NCI-H2029 (cell line): ENCODE results near the gene POLA2.
"Not testable (repeated sequence)": the region's sequence is repeated elsewhere in the genome, so short reads cannot be mapped to it uniquely, and the experiment has no call there.

Source experiments
- DNase-seq: peaks from one replicate; lab custom pipeline; 2025; lab: John Stamatoyannopoulos, UW

The POLA2 gene

GRCh38 chr11:65242389-65242788 lies 19.4 kb upstream of the POLA2 start:
- peak; percentile 22 for DNase-seq

GRCh38 chr11:65243797-65244196 lies 18.0 kb upstream of the POLA2 start:
- DNase-seq = no peak

GRCh38 chr11:65245046-65245445 lies 16.7 kb upstream of the POLA2 start:
- not testable (repeated sequence) for DNase-seq

- no peak for DNase-seq
Observed at GRCh38 chr11:65246506-65246905, 15.3 kb upstream of the POLA2 start.

GRCh38 chr11:65248184-65248710 lies 13.5 kb upstream of the POLA2 start:
- DNase-seq = not testable (repeated sequence)

DNA sequence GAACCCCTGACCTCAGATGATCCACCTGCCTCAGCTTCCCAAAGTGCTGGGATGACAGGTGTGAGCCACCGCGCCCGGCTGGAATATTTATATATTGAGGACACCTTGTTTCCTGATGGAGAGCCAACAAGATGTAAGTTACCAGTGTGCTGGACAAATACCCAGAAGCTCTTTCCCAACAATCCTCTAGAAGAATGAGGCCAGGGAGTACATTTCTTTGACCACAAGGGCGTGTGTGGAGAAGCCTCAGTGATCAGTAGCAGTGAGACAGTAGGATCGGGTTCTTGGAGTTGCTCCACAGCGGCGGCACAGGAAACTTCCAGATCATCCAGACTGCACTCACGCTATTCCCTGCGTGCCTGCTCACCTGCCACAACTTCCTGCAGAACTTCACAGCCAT lies 10.3 kb upstream of the POLA2 start:
- DNase-seq = no peak

DNA sequence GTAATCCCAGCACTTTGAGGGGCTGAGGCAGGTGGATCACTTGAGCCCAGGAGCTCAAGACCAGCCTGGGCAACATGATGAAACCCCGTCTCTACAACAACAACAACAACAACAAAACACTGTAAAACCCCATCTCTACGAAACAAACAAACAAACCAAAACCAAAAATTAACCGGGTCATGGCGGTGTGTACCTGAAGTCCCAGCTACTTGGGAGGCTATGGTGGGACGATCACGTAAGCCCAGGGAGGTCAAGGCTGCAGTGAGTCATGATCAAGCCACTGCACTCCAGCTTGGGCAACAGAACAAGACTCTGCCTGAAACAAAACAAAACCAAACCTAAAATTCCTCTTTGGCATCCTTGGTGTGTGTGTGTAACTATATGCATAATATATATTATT lies 7.0 kb upstream of the POLA2 start:
- no peak for DNase-seq

GRCh38 chr11:65258988-65259387 lies 2.8 kb upstream of the POLA2 start:
- DNase-seq = no peak

DNA sequence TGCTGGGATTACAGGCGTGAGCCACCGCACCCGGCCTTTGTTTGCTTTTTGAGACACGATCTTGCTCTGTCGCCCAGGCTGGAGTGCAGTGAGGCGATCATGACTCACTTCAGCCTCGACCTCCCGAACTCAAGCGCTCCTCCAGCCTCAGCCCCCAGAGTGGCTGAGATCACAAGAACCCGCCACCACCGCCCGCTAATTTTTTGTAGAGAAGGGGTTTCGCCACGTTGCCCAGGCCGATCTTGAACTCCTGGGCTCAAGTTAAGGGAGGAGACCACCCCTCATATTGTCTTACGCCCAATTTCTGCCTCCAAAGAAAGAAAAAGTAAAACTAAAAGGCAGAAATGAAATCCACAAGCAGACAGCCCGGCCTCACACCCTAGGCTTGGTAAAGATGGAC lies 1.5 kb upstream of the POLA2 start:
- DNase-seq = no peak

DNA sequence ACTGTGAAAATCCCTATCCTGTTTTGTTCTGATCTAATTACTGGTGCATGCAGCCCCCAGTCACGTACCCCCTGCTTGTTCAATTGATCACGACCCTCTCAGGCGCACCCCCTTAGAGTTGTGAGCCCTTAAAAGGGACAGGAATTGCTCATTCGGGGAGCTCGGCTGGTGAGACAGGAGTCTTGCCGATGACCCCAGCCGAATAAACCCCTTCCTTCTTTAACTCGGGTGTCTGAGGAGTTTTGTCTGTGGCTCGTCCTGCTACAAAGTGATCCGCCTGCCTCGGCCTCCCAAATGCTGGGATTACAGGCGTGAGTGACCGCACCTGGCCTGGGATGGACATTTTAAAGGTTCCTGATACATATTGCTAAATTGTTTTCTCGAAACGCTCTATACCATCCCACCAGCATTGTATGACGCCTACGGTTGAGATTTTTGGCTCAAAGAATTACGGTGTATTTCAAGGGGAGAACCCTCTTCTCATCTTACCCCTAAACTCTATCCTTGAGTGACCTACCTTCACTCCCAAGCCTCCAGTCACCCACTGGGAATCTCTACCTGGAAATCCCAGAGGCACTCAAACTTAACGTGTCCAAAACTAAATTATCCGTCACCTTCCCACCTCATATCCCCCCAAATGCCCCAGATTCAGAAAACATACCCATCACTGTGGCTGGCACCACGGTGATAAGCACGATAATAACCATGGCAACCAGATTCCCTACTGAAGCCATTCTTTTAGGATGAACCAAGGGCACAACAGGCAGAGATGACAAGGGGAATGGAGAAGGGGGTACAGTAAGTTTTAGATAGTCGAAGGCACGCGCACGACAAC lies 789 bp upstream of the POLA2 start:
- DNase-seq = no peak

GRCh38 chr11:65262381-65262680 lies 569 bp downstream of the POLA2 start:
- no peak for DNase-seq

- DNase-seq = no peak
Observed at GRCh38 chr11:65262776-65263175, 1.0 kb downstream of the POLA2 start.

DNA sequence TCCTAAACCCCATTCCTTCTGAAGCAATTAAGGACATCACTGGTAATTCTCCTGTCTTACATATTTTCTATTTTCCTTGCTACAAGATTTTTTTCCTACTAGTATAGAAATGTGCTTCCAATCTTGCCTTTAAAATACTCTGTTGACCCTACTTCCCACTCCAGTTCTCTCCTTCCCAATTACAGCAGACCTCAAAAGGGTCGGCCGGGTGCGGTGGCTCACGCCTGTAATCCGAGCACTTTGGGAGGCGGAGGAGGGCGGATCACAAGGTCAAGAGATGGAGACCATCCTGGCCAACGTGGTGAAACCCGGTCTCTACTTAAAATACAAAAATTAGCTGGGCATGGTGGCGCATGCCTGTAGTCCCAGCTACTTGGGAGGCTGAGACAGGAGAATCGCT lies 3.0 kb downstream of the POLA2 start:
- not testable (repeated sequence) for DNase-seq

DNA sequence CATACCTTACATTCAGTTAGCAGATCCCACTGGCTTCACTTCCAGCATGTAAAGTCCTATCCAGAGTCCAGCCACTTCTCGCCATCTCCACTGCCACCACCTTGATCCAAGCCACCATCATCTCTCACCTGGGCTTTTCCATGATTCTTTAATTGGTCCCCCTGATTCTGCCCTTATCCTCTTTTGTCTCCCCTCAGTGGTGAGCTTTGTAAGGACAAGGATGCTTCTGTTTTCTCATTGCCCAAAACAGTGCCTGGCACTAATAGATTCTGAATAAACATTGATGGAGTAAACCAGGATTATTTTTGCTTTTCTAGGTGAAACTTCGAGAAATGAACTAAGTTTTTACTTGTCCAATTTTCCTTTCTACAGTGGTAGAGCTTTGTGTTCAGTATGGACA lies 4.4 kb downstream of the POLA2 start:
- DNase-seq = no peak

GRCh38 chr11:65274735-65275682 lies 13.2 kb downstream of the POLA2 start:
- DNase-seq = peak; percentile 43

DNA sequence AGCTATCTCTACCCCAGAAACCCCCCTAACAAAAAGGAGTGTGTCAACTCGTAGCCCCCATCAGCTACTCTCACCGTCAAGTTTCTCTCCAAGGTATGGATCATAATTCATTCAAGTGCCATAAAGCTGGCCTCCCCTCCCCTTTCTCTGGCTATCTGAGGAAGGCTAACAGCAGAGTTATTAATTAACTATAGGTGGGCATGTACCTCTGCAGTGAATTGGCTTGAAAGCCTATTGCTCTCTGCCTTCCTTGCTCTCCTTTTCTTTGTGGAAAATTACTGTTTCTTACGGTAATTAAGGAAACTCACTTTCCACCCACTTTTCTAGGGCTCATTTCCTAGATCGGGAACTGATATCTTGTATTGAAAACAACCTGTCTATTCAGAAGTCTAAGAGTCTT lies 14.1 kb downstream of the POLA2 start:
- DNase-seq = no peak

GRCh38 chr11:65277631-65278277 lies 16.0 kb downstream of the POLA2 start:
- no peak for DNase-seq

- no peak for DNase-seq
Observed at GRCh38 chr11:65278356-65278755, 16.6 kb downstream of the POLA2 start.

DNA sequence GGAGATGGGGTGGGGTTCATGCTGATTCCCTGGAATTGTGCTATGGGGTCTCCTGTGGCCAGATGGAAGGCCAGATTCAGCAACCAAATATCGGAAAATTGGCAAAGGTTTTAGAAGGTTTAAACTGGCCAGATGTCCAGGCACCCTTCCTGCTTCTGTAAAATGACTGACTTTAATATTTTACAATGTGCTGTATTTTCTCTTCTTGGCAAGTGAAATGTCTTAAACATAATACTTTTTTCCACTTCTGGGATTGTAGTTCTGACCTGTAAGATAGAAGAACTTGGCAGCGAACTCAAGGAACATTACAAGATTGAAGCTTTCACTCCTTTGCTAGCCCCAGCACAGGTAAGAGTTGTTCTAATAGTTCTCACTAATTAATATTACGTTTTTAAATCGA lies 17.5 kb downstream of the POLA2 start:
- DNase-seq = no peak

- no peak for DNase-seq
Observed at GRCh38 chr11:65279741-65280440, 18.1 kb downstream of the POLA2 start.

DNA sequence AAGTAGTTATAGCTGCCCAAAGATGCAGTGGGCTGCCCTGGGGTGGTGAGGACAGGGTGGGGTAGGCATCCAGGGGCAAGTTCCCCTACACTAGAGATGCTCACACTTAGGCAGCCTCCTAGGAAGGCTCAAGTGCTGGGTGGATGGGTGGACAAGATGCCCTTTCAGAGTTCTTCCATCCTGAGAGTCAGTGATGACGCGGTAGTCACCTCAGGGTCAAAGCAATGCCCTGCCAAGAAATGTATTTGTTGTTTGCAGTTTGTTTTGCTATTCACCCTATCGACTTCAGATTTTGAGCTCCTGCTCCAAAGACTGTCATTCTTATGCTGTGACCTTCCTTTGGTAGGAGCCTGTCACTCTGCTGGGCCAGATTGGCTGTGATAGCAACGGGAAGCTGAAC lies 18.9 kb downstream of the POLA2 start:
- no peak for DNase-seq

DNA sequence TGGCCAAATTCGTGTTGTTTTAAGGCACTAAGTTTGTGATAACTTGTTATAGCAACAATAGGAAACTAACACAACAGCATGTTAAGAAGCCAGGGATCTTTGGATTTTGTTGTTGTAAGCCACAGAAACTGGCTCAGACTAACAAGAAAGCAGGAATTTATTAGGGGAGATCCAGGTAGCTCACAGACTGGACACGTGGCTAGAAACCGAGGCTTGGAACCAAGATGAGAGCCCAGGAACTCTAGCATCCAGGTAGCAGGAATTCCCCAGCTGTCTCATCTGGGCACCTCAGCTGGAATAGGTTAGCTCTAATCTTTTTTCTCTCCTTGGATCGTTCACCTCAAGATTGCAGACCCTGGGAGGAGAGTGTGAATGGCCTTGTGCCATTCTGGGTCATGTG lies 24.9 kb downstream of the POLA2 start:
- DNase-seq = no peak
